IMR-90 (cell line): Measurements from ENCODE around the gene SERPINI1. TPM values are rescaled to one million over a fixed set of nuclear protein-coding genes. Genes with fewer than 3 reads are reported as not detected.

ENCODE experiments used
- ATAC-seq: fragments of 200-7000 bp; cut with Tn5 transposase; 2 replicates; pipeline ENCODE4 v1.9.1; 2020; ENCODE audit warnings: low read depth, mild to moderate bottlenecking, moderate library complexity
- BruUV-seq: library from RNA; stranded (reverse); fragments of 400-500 nt; replicated peaks from 2 replicates; lab custom pipeline; 2021; lab: Mats Ljungman, UMichigan
- CTCF ChIA-PET: fragments of 300-600 bp; formaldehyde crosslinking; extraction: SDS; loops from one replicate; lab custom pipeline; 2021; ENCODE audit warnings: antibody characterized with exemption; lab: Yijun Ruan, JAX
- POLR2A ChIA-PET: fragments of 300-600 bp; sonication (Branson Sonifier 250); formaldehyde crosslinking; loops from one replicate; lab custom pipeline; 2022; ENCODE audit warnings: antibody characterized with exemption; ENCODE audit not compliant: unreplicated experiment; lab: Charles Lee
- DNase-seq: peaks from one replicate; pipeline ENCODE4 v3.0.0; 2013
- H2AFZ ChIP-seq: replicated peaks from 2 replicates; pipeline ENCODE3; 2013; ENCODE audit warnings: low read length, mild to moderate bottlenecking; ENCODE audit not compliant: poor library complexity
- H2AK5ac ChIP-seq: 2 replicates; pipeline ENCODE4 v1.6.1; 2013; ENCODE audit warnings: low read depth, low read length, inconsistent platforms
- H2AK9ac ChIP-seq: replicated peaks from 2 replicates; pipeline ENCODE3; 2013; ENCODE audit warnings: mild to moderate bottlenecking, low read depth, low read length, moderate library complexity; ENCODE audit not compliant: poor library complexity
- H2BK120ac ChIP-seq: 2 replicates; pipeline ENCODE4 v1.6.1; 2013; ENCODE audit warnings: low read depth, low read length, inconsistent platforms
- H2BK15ac ChIP-seq: 3 replicates; pipeline ENCODE4 v1.6.1; 2013; ENCODE audit warnings: low read depth, low read length, inconsistent platforms
- H2BK20ac ChIP-seq: 2 replicates; pipeline ENCODE4 v1.6.1; 2013; ENCODE audit warnings: low read depth, mild to moderate bottlenecking, inconsistent platforms, low read length, moderate library complexity
- H2BK5ac ChIP-seq: 2 replicates; pipeline ENCODE4 v1.6.1; 2013; ENCODE audit warnings: mild to moderate bottlenecking, low read depth, low read length, inconsistent platforms; ENCODE audit not compliant: poor library complexity, severe bottlenecking
- H3K14ac ChIP-seq: replicated peaks from 2 replicates; pipeline ENCODE4 v1.6.1; 2013; ENCODE audit warnings: low read depth, low read length, inconsistent platforms
- H3K18ac ChIP-seq: 2 replicates; pipeline ENCODE4 v1.6.1; 2013; ENCODE audit warnings: low read depth, low read length, control low read depth
- H3K23ac ChIP-seq: 2 replicates; pipeline ENCODE4 v1.6.1; 2013; ENCODE audit warnings: low read depth, low read length, inconsistent platforms
- H3K27ac ChIP-seq: 2 replicates; pipeline ENCODE4 v1.5.1; 2013; ENCODE audit warnings: mild to moderate bottlenecking, control low read depth, low read length; ENCODE audit not compliant: insufficient read depth
- H3K27me3 ChIP-seq: 2 replicates; pipeline ENCODE4 v1.6.1; 2013; ENCODE audit warnings: low read length; ENCODE audit not compliant: control insufficient read depth, insufficient read depth
- H3K36me3 ChIP-seq: 2 replicates; pipeline ENCODE4 v1.6.1; 2013; ENCODE audit warnings: low read length, mixed read lengths; ENCODE audit not compliant: control insufficient read depth, insufficient read depth
- H3K4ac ChIP-seq: 2 replicates; pipeline ENCODE4 v1.6.1; 2013; ENCODE audit warnings: low read depth, low read length, inconsistent platforms
- H3K4me1 ChIP-seq: 2 replicates; pipeline ENCODE4 v1.6.1; 2013; ENCODE audit warnings: low read length, mixed read lengths; ENCODE audit not compliant: control insufficient read depth, insufficient read depth
- H3K4me2 ChIP-seq: 2 replicates; pipeline ENCODE4 v1.6.1; 2013; ENCODE audit warnings: low read depth, mild to moderate bottlenecking, control low read depth, low read length, moderate library complexity
- H3K4me3 ChIP-seq: 2 replicates; pipeline ENCODE4 v1.5.1; 2013; ENCODE audit warnings: low read depth, mild to moderate bottlenecking, control low read depth, low read length, moderate library complexity; ENCODE audit not compliant: insufficient read depth
- H3K56ac ChIP-seq: 2 replicates; pipeline ENCODE4 v1.6.1; 2013; ENCODE audit warnings: low read length, inconsistent platforms; ENCODE audit not compliant: insufficient read depth; ENCODE audit errors: extremely low read depth
- H3K79me1 ChIP-seq, 2 experiments: 2 replicates each; pipeline ENCODE4 v1.6.1; 2013; ENCODE audit warnings: low read length in 2 of 2, inconsistent platforms in 1 of 2, low read depth in 1 of 2
- H3K9ac ChIP-seq: 2 replicates; pipeline ENCODE4 v1.6.1; 2013; ENCODE audit warnings: low read depth, low read length, control low read depth
- H3K9me1 ChIP-seq: 2 replicates; pipeline ENCODE4 v1.6.1; 2013; ENCODE audit warnings: low read length, inconsistent platforms; ENCODE audit not compliant: insufficient read depth
- H3K9me3 ChIP-seq: 2 replicates; pipeline ENCODE4 v1.6.1; 2013; ENCODE audit warnings: low read length; ENCODE audit not compliant: control insufficient read depth, insufficient read depth
- H4K20me1 ChIP-seq: 2 replicates; pipeline ENCODE4 v1.6.1; 2013; ENCODE audit warnings: low read length, inconsistent platforms; ENCODE audit not compliant: insufficient read depth
- H4K5ac ChIP-seq: 2 replicates; pipeline ENCODE4 v1.6.1; 2013; ENCODE audit warnings: mild to moderate bottlenecking, low read depth, low read length, control low read depth
- H4K8ac ChIP-seq, 2 experiments: 2 replicates each; pipeline ENCODE4 v1.6.1; 2013; ENCODE audit warnings: low read depth in 2 of 2, low read length in 2 of 2, control low read depth in 1 of 2, inconsistent platforms in 1 of 2
- H4K91ac ChIP-seq: 2 replicates; pipeline ENCODE4 v1.6.1; 2013; ENCODE audit warnings: low read depth, low read length, inconsistent platforms; ENCODE audit not compliant: insufficient read depth
- CHD1 ChIP-seq: IDR thresholded peaks from 2 replicates; pipeline ENCODE4 v1.6.1; 2012; ENCODE audit warnings: low read depth, low read length, improper control_type of control experiment
- CTCF ChIP-seq: conservative IDR thresholded peaks from 2 replicates; pipeline ENCODE4 v1.5.1; 2012; ENCODE audit warnings: mild to moderate bottlenecking, low read depth, low read length, improper control_type of control experiment
- ELK1 ChIP-seq: fragments of 150-350 bp; IDR thresholded peaks from 2 replicates; pipeline ENCODE4 v1.6.1; 2016; ENCODE audit warnings: low read depth, mild to moderate bottlenecking, low read length, moderate library complexity, borderline replicate concordance
- FOS ChIP-seq: fragments of 150-350 bp; IDR thresholded peaks from 2 replicates; pipeline ENCODE4 v1.6.1; 2016; ENCODE audit warnings: low read depth, low read length
- NFE2L2 ChIP-seq: fragments of 150-350 bp; IDR thresholded peaks from 2 replicates; pipeline ENCODE4 v1.6.1; 2016; ENCODE audit warnings: low read depth, mild to moderate bottlenecking, low read length
- WGBS, 2 experiments: methylation state at CpG; one replicate each; pipeline versions ENCODE4 v1.1.5 to v1.1.7; 2013; ENCODE audit warnings: missing lambda C conversion rate in 2 of 2; ENCODE audit not compliant: insufficient read length in 1 of 2; ENCODE audit errors: extremely low coverage in 2 of 2; 5-methylcytosine and 5-hydroxymethylcytosine counted together
- dilution Hi-C: fragments of 300-500 bp; cut with HindIII; formaldehyde crosslinking; loops from one replicate; pipeline ENCODE4 v1.14.3; 2018; ENCODE audit warnings: low sequenced_read_pairs; ENCODE audit not compliant: unreplicated experiment
- in situ Hi-C: fragments of 300-500 bp; cut with MboI; formaldehyde crosslinking; loops from 3 replicates; pipeline ENCODE4 v1.14.3; 2019; ENCODE audit warnings: low sequenced_read_pairs, inconsistent platforms, mixed read lengths
- intact Hi-C: fragments of 100-400 bp; cut with micrococcal nuclease; formaldehyde crosslinking; loops from 2 replicates; pipeline ENCODE4 v1.10.0; 2022
- polyA plus RNA-seq, 3 experiments: library from polyadenylated mRNA; depleted of rRNA; stranded (reverse); fragments of >200 nt; gene quantifications; 2 replicates each; pipeline ENCODE4 v1.2.3, GENCODE V29; 2012; ENCODE audit warnings: low replicate concordance in 1 of 3
- total RNA-seq: library from RNA; depleted of rRNA; stranded (reverse); fragments of >200 nt; gene quantifications from 2 replicates; pipeline ENCODE4 v1.2.3, GENCODE V29; 2012

SERPINI1 gene
- total and polyA plus RNA-seq, 2 of the 4 experiments (the other 2 are of a cell fraction): 0.36 to 1.3 TPM

DNA sequence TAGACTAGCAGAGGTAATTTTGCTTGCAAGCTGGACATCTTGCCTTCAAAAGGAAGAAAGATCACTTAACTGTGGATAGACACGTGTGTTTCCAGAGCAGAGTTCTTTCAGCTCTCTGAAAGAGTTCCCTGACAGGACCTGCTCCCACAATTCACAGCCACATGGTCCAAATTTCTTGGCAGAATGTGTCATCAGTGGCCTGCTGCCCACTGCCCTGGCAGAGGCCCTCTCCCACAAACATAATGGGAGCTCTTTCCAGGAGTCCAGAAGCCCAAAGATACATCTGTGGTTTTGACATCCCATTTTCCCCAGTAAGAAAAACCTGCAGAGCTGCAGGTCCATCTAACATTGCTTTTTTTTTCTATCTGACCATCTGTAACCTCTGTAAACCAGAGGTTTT, 48.3 kb downstream of the SERPINI1 start:
- Histone ChIP-seq H3K36me3 (no peaks in the 10 kb centered on the region), H2AFZ (no peak overlapping the region), H2BK120ac (no peak overlapping the region), H2BK20ac (no peak overlapping the region), H2AK9ac (no peak overlapping the region), H3K18ac (no peak overlapping the region), H3K4ac (no peak overlapping the region), H3K4me1 (no peaks in the 10 kb centered on the region), H4K5ac (no peak overlapping the region), H4K91ac (no peak overlapping the region), H2AK5ac (no peak overlapping the region), H3K9me3 (no peaks in the 10 kb centered on the region), H3K9ac (no peak overlapping the region), H2BK5ac (no peak overlapping the region), H4K20me1 (no peaks in the 10 kb centered on the region), H3K14ac (no peak overlapping the region), H3K9me1 (no peaks in the 10 kb centered on the region), H3K56ac (no peak overlapping the region), H3K4me3 (no peak overlapping the region), H4K8ac (no peak overlapping the region), H2BK15ac (no peak overlapping the region), H3K27me3 (no peaks in the 10 kb centered on the region), H3K23ac (no peak overlapping the region), H3K27ac (no peak overlapping the region), H3K79me1 (no peaks in the 10 kb centered on the region), H3K4me2 (no peak overlapping the region)
- ATAC-seq: no peak
- dilution Hi-C loops: no loop called here
- TF ChIP-seq NFE2L2: no peak
- TF ChIP-seq CTCF: no peak
- no peak for TF ChIP-seq CHD1
- no peak for TF ChIP-seq FOS
- no peak for TF ChIP-seq ELK1
- no TSS peak for BruUV-seq
- WGBS, 2 experiments: no CpG with 5 or more reads among the region's 1 CpG
- in situ Hi-C loops: no loop called here
- ChIA-PET POLR2A (no interaction called here), CTCF (no interaction called here)
- DNase-seq: no peak
- intact Hi-C loops: no loop called here
